Stimulated activated CD4-positive, alpha-beta T cell treated with anti-CD3 and anti-CD28 coated beads, TNF-alpha, amount 100 ng/mL, for 1 hour (primary cell): Measurements from ENCODE around the gene CREB3L2.
A peak's percentile ranks its signal among the peaks of the same experiment; 100 is the strongest.
"Not testable (repeated sequence)": the region's sequence is repeated elsewhere in the genome, so short reads cannot be mapped to it uniquely, and the experiment has no call there.

Experiments
- DNase-seq, 3 donors: peaks; one replicate each; pipeline ENCODE4 v3.0.0-alpha.2; 2020; ENCODE audit warnings: low read depth in 3 of 3, low spot score in 1 of 3

Gene CREB3L2

DNA sequence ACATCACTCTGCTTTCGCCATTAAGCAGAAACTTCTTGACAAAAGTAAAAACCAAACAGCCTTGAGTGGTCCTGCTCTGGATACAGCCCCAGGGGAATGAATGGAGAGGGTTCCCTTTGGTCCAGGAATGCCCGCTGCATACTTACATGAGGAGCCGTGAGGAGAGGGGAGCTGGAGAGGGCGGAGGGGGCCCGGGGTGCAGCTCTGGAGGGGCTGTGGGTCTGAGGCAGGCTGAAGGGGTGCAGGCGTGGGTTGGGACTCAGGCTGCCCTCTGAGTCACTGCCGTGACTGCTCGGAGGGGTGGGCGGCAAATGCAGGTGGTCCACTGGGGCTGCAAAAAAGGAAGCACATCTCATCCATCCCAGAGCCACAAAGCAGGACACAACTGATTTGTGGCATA lies 93.8 kb downstream of the CREB3L2 start:
- DNase-seq = no peak

GRCh38 chr7:137906636-137907035 lies 95.2 kb downstream of the CREB3L2 start:
- DNase-seq = not testable (repeated sequence)

DNA sequence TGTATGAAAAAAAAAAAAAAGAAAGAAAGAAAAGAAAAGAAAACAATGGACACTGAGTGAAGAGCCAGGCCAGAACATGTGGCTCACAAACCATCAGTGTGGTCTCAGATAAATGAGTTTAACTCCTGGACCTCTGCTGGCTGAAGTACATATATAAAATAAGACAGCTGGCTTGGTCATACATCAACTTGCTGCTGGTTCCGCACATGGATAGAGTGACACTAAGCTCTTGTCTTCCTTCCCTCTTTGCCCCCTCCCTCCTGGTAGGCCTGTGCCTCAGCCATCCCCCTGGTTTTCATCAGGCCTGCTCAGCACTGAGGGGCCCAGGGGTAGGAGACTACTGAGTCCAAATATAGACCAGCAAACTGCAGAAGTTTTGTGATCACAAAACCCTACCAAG lies 97.1 kb downstream of the CREB3L2 start:
- DNase-seq = no peak

DNA sequence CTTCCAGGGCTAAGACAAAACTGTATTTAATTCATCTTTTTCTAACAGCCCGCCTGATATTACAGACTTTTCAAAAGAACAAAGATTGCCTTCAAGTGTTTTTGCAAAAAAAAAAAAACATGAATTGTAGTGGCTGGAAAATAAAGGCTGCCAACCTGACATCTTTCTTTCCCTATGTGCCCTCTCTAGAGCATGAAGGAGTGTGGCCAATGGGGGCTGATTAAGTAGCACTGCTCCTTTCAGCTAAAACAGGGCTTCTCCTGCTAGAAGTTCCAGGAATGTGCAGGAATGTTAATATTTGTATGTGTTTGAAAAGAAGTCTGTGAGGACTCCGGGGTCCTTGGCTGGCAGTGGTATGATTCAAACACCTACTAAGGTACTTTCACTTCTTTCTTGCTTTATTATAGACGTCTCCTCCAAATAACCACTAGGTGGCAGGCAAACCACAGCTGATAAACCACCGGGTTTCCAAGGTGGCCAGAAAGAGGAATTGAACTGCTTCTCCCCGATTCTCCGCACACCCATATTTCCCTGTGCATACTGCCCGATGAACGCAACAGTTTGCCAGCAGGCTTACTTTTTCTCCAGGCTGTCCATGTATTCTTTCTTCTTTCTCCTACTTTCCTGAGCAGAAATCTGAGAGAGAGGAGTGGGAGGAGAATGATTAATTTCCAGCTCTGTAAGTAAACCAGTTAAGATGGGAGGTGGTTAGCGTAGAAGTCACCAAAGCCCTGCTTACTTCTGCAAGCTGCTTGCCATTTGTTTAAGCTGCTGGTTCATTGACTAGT lies 98.3 kb downstream of the CREB3L2 start:
- DNase-seq = peak; percentile 10 to 34 (median 19)

GRCh38 chr7:137900137-137900536 lies 101.7 kb downstream of the CREB3L2 start:
- no peak for DNase-seq

- DNase-seq = peak; percentile 28 to 63 (median 47)
Measured at GRCh38 chr7:137898839-137899721, 102.8 kb downstream of the CREB3L2 start.

DNA sequence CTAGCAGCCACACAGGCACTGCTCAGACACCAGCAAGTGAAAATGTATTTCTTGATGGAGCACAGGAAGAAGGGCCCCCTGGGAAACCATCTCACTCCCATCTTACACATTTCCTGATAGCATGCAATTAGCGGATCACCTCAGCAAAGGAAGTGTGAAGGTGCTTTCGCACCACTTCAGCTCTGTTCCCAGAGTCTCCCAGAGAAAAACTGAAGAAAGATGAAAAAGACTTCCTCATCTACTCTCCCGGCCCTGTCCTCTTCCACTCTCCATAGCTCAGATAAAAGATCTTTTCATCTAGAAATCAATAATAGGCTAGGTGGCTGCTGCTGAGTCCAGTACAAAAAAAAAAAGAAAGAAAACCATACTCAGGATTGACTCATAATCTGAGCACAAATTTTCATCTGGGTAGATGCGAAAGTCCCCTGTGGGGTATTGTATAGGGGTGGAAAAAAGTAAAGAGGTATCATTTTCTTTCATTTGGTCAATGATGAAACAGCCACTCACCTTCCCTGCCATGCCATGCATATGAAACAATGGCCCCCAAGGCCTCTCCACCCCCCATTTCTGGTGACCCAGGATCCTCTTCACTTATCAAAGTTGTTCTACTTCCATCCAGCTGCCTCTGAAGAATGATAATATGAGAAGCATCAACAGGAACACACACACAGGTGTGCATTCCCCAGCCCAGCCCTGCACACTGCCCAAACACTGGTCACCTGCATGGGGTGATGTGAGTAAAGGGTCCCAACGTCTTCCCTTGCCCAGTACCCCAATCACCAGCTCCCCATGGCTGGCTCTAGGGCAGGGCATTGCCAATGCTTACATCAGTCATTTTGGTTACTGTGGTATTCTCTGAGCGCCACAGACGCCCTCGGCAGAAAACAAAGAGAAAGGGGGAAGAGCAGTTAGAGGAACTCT lies 106.3 kb downstream of the CREB3L2 start:
- DNase-seq = no peak

DNA sequence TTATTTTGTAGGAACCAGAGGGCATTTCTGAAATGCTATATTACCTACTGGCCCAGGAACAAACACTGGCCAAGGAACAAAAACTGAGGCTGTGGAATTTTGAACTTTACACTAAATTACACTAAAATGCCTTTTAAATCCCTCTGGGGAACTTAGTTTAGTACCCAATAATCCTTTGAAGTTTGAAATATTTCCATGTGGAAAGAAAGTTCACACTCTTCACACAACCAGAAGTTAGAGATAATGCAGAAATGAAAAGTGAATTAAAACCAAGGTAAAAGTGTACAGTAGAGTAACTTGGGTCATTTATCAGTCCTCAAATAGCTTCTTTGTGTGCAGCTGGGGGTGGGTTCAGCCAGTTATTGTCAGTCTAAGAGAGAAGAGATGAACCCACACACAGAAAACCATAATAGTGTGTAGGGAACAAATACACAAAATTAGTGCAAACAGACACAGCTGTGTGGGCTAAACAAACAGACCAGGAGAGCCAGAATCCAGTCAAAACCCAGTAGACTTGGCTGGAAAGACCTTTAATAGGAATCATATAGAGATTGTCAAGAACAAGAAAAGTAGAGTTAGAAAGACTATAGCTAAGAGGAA lies 108.6 kb downstream of the CREB3L2 start:
- no peak for DNase-seq

- DNase-seq = no peak
Measured at GRCh38 chr7:137891016-137891655, 110.8 kb downstream of the CREB3L2 start.

- DNase-seq = no peak
Measured at GRCh38 chr7:137890449-137890921, 111.4 kb downstream of the CREB3L2 start.

DNA sequence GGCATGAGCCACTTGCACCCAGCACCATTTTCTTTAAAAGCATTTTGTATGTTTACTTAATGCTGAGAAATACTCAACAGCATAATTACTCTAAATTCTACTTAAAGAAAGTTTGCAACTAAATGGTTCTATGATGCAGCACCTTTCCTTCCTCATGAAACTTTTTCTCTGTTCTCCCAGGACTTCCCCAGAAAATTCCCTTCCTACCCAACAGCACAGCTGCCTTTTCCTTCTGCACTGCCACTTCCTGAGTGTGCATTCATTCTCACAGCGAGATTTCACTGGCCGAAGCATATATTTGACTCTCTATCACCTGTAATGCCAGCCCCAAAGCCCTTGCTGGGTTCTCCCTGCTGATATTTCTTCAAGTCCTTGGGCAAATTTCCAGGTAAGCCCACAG lies 113.6 kb downstream of the CREB3L2 start:
- DNase-seq = no peak

DNA sequence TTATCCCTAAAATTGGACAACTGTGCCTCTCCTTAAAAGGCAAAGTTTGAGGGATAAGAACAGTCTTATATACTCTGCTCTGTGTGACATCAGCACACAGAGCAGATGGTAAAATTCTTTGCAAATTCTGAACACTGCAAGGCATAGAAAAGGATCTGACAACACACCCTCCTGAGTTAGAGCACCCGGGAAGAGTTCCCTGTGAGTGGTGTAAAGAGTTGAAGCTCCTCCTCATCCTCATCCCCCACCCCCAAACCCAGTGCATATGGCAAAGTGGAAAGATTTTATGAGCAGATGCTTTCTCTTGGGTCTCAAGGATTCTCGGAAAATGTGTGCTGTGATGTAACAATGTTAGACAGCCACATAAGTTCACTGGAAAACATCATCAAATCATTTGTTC lies 115.1 kb downstream of the CREB3L2 start:
- DNase-seq = no peak

- DNase-seq = no peak
Measured at GRCh38 chr7:137886281-137886680, 115.6 kb downstream of the CREB3L2 start.

GRCh38 chr7:137885678-137886077 lies 116.2 kb downstream of the CREB3L2 start:
- DNase-seq = no peak

- DNase-seq = no peak
Measured at GRCh38 chr7:137882806-137883205, 119.1 kb downstream of the CREB3L2 start.

- no peak for DNase-seq
Measured at GRCh38 chr7:137882261-137882668, 119.6 kb downstream of the CREB3L2 start.

GRCh38 chr7:137881607-137882260 lies 120.2 kb downstream of the CREB3L2 start:
- no peak for DNase-seq

GRCh38 chr7:137880432-137880831 lies 121.5 kb downstream of the CREB3L2 start:
- DNase-seq = no peak

DNA sequence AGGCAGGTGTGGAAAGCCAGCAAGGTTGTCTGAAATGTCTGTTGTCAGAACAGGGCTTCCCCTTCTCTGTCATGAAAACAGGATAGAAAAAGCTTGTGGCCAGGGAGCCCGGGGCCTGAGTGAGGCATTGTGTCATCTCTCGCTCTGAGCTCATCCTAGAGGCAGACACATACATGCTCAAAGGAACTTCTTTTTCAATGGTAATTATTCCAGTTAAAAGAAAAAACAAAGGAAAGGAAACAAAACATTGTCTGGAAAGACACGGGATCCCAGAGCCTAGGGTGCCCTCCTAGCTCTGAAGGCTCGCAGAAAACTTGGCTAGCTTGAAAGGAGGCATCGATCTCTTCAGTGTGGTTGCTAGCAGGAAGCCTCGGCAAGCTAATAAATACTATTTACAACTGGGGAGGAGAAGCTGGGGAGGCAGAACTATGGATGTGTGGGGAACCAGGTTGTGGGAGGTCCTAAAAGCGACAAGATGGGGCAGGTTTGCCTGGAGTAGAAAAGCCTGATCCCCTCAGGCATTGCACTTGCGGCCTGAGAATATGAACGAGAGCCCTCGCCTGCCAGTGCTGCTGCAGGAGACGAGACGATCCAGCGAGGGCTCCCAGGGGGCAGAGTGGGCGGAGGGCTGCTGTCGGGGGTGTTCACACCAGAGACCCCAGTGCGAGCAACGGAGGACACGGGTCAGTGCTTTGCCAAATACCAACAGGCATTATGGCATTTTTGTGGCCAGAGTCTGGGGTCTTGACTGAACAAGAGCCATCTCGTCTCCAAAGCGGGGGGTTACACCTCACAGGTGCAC lies 122.3 kb downstream of the CREB3L2 start:
- no peak for DNase-seq
